Measurements from ENCODE around the gene ALOX5AP. TPM values are rescaled to one million over a fixed set of nuclear protein-coding genes. Genes with fewer than 3 reads are reported as not detected.

The ALOX5AP gene
- polyA plus RNA-seq, 4 donors: 4.4 to 13.2 (median 5.3) TPM

Other genes with a start within 250 kb of the ALOX5AP start
- gene USPL1, start 117.6 kb upstream of the ALOX5AP start, polyA plus RNA-seq (ENCODE audit: insufficient read length in 4 of 4): 10 to 100 TPM; 24.3 to 30.7 (median 26.3) TPM
- 10 to 100 TPM in 1 of 4 donors, 1 to 10 TPM in 2, under 1 TPM in 1; 0.66 to 44.1 (median 2.4) TPM for gene MEDAG, start 170.7 kb downstream of the ALOX5AP start, polyA plus RNA-seq (ENCODE audit: insufficient read length in 4 of 4)
- gene TEX26, start 197.1 kb downstream of the ALOX5AP start, polyA plus RNA-seq (ENCODE audit: insufficient read length in 4 of 4): 1 to 10 TPM in 2 of 4 donors, under 1 TPM in 2; 0.31 to 3.0 (median 0.97) TPM